RKO (cell line): ENCODE measurements around the gene MCUR1.
"Not testable (repeated sequence)": the region's sequence is repeated elsewhere in the genome, so short reads cannot be mapped to it uniquely, and the experiment has no call there.

Source experiments
- DNase-seq: peaks from one replicate; pipeline ENCODE4 v3.0.0-alpha.2; 2016; ENCODE audit warnings: low spot score

MCUR1 gene

DNA sequence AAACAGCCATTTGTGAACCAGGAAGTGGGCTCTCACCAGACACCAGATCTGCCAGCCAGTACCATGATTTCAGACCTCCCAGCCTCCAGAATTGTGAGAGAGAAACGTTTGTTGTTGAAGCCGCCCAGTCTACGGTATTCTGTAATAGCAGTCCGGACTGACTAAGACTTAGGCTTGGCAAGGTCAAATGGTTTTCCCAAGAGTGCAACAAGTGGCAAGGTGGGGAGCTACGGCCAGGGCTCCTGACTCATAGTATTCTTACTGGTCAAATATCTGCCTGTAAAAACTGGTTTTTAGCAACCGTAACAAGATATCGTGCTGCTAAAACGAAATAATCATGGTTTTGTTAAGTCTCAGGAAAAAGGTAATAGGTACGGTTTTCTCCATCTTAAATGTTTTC lies 37.8 kb downstream of the MCUR1 start:
- DNase-seq: no peak

DNA sequence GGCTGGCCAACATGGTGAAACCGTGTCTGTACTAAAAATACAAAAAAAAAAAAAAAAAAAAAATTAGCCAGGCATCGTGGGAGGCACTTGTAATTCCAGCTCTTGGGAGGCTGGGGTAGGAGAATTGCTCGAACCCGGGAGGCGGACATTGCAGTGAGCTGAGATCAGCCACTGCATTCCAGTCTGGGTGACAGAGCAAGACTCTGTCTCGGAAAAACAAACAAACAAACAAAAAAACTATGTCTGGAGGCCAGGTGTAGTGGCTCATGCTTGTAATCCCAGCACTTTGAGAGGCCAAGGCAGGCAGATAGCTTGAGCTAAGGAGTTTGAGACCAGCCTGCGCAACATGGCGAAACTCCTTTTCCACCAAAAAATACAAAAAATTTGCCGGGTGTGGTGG lies 38.9 kb downstream of the MCUR1 start:
- DNase-seq: not testable (repeated sequence)

DNA sequence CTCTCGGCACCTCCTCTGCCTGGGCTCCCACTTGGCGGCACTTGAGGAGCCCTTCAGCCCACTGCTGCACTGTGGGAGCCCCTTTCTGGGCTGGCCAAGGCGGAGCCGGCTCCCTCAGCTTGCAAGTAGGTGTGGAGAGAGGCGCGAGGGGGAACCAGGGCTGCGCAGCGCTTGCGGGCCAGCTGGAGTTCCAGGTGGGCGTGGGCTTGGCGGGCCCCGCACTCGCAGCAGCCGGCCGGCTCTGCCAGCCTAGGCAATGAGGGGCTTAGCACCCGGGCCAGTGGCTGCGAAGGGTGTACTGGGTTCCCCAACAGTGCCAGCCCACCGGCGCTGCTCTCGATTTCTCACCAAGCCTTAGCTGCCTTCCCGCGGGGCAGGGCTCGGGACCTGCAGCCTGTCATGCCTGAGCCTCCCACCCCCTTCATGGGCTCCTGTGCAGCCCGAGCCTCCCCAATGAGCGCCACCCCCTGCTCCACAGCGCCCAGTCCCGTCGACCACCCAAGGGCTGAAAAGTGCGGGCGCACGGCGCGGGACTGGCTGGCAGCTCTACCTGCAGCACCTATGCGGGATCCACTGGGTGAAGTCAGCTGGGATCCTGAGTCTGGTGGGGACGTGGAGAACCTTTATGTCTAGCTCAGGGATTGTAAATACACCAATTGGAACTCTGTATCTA lies 41.9 kb downstream of the MCUR1 start:
- not testable (repeated sequence) for DNase-seq

DNA sequence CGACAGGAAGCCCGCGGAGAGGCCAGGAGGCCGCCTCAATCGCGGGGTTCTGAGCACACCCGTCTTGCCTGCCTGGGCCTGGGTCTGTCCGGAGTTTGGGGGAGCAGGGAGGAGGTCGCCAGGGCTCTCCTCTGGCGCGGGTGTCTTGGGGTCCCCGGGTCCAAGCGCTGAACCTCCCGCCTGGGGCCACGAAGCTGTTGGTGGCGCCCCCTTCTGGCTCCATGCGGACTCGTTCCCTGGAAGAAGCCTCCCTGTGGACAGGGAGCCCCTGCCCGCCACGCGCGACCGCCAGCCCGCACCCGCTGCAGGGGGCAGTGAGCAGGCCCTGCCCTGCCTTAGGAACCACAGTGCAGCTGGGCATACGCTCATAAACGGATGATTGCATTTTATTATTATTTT lies 44.7 kb downstream of the MCUR1 start:
- DNase-seq: no peak

GRCh38 chr6:13769034-13769654 lies 45.2 kb downstream of the MCUR1 start:
- no peak for DNase-seq

GRCh38 chr6:13767121-13767808 lies 47.1 kb downstream of the MCUR1 start:
- DNase-seq: no peak

DNA sequence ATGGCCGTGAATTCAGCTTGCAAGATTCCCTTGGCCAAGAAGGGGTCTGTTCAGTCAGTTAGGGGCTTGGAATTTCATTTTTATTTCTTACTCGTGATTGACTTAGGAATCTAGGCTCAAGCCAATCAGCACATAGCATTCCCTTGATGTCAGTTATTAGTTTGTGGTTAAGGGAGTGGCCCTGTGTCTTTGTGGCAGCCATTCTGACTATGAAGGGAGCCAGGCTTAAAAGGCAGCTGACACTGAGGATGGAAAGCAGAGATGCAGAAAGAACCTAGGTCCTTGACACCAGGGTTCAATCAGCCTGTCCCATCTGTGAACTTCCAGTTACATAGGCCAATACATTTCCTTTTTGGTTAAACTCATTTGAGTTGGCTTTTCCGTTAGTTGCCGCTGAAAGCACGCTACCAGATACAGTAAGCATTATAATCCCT lies 48.1 kb downstream of the MCUR1 start:
- DNase-seq: no peak

DNA sequence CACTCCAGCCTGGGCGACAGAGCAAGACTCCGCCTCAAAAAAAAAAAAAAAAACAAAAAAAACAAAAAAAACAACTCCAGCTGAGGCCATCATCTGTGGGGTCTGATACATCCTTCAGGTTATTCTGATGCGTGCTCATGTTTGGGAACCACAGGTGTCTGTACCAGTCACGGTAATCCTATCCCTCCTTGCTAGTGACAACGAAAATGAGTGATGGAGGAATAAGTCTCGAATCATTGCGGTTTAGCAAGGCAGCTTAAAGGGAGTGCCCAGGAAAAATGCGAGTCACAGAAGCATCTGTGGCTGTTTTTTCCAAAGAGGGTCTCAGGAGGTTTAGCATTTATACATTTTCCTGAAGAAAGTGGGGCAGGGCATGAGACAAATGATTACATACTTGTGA lies 48.8 kb downstream of the MCUR1 start:
- no peak for DNase-seq

- no peak for DNase-seq
Measured at GRCh38 chr6:13764996-13765395, 49.4 kb downstream of the MCUR1 start.

- DNase-seq: no peak
Measured at GRCh38 chr6:13763740-13764381, 50.5 kb downstream of the MCUR1 start.

DNA sequence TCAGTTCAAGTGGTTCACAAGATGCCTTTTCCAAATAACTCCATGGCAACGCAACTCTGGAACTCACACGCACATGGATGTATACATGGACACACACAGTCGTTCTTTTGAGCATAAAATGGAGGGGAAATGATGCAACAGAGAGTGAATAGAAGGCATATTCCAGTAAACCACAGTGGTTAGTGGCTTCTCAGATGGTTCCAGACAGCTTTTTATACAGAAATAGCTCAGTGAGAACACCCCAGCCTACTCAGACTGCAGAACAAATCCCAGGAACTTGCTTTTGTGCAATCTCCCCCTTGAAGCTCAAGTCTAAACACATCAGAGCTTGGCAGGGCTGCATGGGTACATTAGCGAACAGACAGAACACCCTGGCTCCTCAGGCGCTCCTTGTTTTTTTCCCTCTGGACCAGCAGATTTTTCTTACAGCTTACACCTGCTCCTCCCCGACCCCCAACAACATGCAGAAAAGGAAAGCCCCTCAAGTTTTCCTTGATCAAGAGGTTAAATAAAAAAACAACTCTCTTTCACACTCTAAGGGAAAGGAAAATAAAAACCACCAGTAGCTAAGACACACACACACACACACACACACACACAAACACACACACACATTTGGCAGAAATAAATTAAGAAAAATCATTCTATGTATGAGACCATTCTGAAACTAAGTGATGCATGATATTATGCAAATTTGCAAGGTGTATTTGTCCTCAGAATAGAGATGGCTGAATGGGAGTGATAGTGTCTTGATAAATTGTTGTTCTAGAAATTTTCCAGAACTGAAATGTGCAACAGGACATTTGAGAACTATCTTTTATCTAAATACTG lies 51.5 kb downstream of the MCUR1 start:
- DNase-seq: no peak

GRCh38 chr6:13761361-13762036 lies 52.9 kb downstream of the MCUR1 start:
- DNase-seq: no peak

DNA sequence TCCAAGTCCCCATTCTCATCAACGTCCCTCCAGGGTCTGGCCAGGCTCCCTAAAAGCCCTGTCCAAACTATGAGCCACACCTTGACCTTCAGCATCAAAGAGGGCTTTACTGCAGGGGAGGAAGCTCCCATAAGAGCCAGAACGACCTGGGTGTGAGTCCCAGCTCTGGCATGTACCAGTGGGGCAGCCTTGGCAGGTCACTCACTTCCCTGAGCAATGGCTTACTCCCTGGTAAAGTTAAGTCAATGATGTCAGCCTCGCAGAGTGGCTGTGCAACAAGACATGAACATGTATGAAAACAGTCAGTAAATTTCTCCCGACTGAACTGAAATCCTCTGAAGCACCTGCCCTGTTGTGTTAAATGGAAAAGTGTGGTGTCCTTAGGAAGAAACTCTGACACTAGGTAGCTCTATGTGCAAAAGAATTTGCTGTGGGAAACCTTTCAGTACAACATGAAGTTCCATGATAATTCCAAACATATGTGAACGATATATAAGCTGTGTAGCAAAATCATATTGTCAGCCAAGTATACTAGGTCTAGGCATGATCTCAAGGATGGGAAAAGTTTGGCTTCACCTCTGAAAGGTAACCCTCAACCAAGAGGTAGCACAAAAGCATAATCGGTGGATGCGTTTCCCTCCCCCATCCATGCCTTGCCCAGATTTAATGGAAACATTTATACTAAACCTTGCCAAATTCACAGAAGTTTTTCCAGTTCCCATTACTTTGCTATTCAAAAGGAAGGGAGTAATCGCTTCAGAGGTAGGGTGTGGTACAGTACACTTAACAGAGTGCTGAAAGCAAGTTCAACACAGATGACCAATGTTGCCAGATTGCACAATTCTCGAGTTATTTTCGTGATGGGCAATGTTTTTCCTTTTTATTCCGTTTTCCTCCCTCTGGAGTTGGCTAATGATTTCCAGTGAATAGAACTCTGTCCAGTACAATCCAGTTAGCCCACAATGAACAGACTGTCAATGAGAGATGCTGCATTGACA lies 53.8 kb downstream of the MCUR1 start:
- no peak for DNase-seq

DNA sequence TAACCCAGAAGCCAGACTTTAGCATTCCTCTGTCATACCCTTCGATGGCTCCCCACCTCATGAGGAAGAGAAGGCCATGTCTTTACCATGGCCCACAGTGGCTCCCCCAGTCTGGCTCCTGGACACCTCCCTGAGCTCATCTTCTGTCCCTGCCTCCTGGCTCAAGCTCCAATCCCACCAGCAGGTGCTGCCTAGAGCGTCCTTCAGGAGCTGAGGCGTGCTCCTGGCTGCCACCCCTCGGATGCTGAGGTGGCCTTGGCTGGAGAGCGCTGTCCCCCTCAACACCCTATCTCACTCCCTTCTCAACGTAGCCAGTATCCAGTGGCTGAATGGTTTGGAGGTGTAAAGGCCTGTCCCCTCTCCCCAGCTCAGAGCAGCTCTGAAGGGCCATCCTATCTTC lies 55.3 kb downstream of the MCUR1 start:
- DNase-seq: no peak

- no peak for DNase-seq
Measured at GRCh38 chr6:13754644-13755043, 59.7 kb downstream of the MCUR1 start.

GRCh38 chr6:13743736-13744127 lies 70.6 kb downstream of the MCUR1 start:
- DNase-seq: no peak

DNA sequence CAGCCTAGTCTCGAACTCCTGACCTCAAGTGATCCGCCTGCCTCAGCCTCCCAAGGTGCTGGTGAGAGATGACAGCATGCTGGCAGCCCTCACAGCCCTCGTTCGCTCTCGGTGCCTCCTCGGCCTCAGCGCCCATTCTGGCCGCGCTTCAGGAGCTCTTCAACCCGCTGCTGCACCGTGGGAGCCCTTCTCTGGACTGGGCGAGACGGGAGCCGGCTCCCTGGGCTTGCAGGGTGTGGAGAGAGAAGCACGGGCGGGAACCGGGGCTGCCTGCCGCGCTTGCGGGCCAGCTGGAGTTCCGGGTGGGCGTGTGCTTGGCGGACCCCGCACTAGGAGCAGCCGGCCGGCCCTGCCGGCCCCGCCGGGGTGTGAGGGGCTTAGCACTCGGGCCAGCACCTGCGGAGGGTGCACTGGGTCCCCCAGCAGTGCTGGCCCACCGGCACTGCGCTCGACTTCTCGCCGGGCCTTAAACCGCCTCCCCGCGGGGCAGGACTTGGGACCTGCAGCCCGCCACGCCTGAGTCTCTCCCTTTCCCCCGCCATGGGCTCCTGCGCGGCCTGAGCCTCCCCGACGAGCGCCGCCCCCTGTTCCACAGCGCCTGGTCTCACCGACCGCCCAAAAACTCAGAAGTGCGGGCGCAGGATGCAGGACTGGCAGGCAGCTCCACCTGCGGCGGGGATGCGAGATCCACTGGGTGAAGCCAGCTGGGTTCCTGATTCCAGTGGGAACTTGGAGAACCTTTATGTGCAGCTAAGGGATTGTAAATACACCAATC lies 71.2 kb downstream of the MCUR1 start:
- no peak for DNase-seq

GRCh38 chr6:13741365-13741764 lies 73.0 kb downstream of the MCUR1 start:
- DNase-seq: no peak
